ENCODE results near the gene PNN.

GRCh38 chr14:39169541-39169900 lies 5.5 kb upstream of the PNN start:
- TF ChIP-seq POLR2AphosphoS5 (IDR thresholded peaks at IDR 0.05) (no peak), TAF1 (IDR thresholded peaks at IDR 0.05; ENCODE audit: low read depth) (no peak), CTCF (IDR thresholded peaks at IDR 0.05; ENCODE audit: poor library complexity, severe bottlenecking) (no peak), EZH2 (IDR thresholded peaks at IDR 0.05; ENCODE audit: borderline replicate concordance, insufficient read depth, low read length, poor library complexity, severe bottlenecking) (no peak)

All from neural cell (in vitro differentiated cells).